NCI-H524 treated with DMSO at 0.1 percent for 48 hours (cell line): ENCODE results near the gene SAYSD1.

Source experiments
- DNase-seq: peaks from one replicate; lab custom pipeline; 2025; lab: John Stamatoyannopoulos, UW

Gene SAYSD1

GRCh38 chr6:39079197-39080125 is 35.5 kb downstream of the SAYSD1 start:
- DNase-seq = no peak

GRCh38 chr6:39078695-39079094 is 36.3 kb downstream of the SAYSD1 start:
- no peak for DNase-seq

DNA sequence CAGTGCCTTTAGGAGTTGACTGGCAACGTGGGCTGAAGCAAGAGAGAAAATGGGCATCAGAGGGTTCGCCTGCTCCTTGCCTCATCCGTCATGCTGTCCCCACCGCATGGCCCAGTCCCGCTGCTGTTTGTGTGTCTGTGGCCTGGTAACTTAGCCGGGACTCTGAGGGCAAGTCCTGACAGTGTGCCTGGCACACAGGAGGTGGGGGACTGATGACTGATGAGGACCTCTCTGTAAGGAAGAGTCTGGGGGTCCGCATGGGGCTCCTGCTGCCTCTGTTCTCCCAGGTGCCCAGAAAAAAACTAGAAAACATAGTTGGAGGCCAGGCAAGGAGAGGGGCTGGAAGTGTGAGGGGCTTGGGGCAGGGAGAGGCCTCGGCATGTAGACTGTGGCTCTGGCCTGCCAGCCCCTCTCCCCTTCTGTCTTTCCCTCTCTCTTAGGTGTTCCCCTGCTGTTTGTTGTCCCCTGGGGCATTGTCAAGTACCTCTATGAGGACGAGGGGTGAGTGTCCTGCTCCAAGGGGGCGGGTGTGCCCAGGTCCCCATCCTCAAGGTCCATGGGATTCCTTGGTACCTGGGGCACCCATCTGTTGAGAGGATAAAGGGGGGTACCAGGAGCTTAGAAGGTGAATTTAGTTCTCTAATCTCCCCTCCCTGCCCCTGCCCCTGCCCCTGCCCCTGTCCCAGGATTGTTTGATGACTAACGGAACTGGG is 36.9 kb downstream of the SAYSD1 start:
- no peak for DNase-seq

DNA sequence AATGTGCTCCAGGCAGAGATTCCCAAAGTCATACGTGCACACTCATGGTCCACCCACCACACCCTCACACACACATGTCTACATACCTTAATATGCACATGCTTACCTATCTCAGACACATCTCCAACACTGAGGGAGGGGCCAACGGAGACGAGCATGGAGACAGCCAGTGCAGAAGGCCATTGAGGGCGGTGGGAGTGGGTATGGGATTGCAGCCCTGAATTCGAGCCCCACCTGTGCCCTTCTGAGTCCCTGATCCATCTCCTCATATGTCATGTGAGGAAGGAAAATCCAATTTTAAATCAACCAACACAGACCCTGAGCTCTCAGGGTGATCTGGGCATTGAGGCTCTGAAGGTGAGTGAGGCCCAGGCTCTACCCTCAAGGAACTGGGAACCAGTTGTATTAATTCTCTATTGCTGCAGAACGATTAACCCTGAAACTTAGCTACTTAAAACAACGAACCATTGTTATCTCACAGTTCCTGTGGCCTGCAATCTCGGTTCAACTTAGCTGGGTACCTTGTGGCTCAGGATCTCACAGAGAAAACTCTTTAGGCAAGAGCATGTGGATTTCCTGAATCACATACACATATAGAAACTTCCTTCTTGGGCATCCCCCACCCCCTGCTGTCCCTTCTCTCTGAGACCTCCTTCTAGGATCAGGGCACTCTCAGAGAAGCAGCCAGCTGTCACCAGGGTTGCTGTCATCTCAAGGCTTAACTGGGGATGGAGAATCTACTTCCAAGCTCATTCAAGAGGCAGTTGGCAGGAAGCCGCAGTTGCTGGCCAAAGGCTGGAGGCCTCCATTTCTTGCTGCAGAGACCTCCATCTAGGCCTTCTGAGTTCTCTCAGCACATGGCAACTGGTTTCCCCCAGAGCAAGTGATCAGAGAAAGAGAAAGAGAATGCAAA is 38.1 kb downstream of the SAYSD1 start:
- DNase-seq = no peak

- DNase-seq = no peak
Observed at GRCh38 chr6:39075807-39076622, 39.0 kb downstream of the SAYSD1 start.

DNA sequence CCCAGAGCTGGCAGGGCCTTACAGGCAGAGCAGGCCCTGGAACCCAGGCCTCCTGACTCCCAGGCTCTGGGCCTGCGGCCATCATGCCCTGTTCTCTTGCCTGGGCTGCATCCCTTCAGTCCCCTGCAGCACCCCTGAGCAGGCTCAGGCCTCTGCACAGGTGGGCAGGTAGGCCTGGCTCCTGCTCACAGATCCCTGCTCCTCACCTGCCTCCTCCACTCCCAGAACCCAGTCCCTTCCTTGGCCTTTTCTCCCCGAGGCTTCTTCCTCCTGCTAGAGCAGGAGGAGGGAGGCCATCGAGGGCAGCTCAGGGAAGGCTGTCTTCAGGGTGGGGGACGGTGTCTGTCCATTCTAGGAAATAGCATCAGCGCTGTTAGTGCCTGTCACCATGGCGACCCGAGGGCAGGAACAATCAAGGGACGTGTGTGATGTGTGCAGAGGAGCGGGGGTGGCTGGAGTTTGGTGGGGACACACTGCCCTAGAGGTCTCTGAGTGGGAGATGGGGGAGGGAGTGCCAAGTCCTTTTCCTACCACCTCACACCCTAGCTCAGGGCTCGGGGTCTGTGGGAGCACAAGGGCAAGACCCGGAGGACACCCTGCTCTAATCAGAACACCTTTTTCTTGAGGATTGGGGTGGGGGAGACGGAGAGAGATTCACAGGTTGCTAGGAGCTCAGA is 39.8 kb downstream of the SAYSD1 start:
- DNase-seq = no peak

DNA sequence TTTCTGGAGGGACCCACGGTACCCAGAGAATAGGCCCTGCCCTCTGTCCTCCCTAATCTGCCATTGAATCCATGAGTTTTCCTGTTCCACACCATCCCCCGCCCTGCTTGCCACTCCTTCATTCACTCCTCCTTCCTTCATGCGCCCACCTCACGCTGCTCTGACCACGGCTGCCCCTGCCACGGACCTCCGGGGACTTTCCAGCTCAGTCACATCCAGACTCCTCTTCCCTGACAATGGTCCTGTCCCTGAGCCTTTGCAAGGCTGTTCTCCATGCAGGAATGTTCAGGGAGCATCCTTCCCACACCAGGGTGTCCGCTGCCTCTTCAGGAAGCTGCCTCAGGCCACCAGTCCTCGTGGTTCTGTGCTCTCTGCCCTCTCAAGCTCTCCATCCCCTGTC is 40.5 kb downstream of the SAYSD1 start:
- DNase-seq = no peak

DNA sequence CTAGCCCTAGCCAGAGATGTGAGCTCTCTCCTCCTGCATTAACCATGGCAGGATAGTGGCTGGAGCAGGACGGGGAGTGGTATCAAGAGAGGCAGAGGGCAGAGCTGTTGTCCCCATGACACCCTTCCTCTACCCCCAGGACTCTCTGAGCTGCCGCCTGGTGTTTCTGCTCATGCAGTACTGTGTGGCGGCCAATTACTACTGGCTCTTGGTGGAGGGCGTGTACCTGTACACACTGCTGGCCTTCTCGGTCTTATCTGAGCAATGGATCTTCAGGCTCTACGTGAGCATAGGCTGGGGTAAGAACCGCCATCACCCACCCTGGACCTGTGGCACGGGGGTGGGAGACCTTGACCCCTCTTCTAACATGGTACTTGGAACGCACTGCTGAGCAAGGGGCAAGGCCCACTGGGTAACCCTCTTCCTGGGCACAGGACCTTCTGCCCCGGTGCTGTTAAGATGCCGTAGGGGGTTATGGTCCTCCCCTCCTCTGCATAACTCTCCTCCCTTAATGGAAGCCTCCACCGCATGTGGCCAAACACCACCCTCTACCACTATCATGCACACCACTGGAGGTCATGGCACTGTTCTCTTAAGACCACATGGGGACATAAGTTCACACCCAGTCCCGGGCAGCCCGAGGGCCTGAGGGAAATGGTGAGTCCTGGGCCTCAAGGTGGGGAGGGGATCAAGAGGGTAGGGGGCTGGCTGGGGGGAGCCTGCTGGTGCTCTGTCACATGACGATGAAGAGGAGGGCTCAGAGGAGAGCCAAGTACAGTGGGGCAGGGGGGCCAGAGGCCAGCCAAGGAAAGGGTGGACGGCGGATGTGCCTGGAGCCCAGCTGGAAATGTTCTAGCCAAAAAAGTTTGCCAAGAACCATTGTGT is 41.3 kb downstream of the SAYSD1 start:
- DNase-seq = no peak

- no peak for DNase-seq
Observed at GRCh38 chr6:39072830-39073229, 42.2 kb downstream of the SAYSD1 start.

- DNase-seq = no peak
Observed at GRCh38 chr6:39068391-39068790, 46.6 kb downstream of the SAYSD1 start.

DNA sequence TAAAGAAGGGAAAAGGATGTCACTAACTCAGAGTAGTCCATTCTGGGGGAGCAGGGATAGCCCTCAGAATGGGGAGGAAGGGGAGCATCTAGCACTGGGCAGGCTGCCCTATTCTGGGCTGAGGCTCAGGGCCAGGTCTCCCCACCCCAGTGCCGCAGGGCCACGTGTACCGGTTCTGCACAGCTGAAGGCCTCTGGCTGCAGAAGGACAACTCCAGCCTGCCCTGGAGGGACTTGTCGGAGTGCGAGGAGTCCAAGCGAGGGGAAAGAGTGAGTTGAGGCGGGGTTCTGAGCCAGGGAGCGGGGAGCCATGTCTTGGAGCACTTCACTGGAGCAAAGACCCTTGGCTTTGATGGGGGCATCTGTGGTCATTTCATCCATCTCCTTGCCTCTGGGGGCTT is 49.4 kb downstream of the SAYSD1 start:
- DNase-seq = no peak

DNA sequence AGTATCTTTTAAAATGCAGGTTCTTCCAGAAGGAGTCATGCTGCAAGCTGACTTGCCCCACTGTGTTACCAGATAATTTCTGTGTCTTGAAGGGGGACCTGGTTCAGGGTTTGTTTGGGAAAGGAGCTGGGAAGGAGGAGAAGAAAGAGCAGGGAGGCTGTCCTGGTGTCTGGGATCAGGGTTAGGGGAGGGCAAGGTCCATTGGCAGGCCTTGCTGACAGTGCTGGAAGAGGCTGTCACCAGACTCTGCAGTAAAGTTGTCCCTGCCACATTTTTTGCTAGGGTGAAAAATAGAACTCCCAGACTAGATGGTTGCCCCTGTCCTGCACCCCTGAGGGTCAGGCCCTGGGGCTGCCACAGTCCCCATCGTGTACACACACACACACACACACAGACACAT is 51.5 kb downstream of the SAYSD1 start:
- DNase-seq = no peak

GRCh38 chr6:39062014-39062740 is 52.8 kb downstream of the SAYSD1 start:
- DNase-seq = no peak

DNA sequence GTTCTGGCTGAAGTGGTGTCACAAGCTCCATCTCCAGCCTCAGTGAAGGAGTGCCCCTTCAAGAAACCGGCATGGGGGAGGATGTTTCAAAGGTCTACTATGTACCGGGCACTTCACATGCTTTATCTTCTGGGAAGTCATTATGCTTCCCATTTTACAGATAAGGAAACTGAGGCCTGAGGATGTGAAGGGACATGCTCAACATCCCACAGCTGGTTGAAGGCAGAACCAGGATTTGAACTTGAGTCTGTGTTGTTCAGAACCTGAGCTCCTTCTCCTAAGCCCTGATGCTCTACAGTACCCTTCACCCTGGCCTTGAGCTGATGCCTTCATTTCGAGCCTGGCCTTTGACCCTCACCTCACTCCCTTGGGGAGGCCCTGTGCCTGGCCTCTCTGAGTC is 53.4 kb downstream of the SAYSD1 start:
- no peak for DNase-seq

DNA sequence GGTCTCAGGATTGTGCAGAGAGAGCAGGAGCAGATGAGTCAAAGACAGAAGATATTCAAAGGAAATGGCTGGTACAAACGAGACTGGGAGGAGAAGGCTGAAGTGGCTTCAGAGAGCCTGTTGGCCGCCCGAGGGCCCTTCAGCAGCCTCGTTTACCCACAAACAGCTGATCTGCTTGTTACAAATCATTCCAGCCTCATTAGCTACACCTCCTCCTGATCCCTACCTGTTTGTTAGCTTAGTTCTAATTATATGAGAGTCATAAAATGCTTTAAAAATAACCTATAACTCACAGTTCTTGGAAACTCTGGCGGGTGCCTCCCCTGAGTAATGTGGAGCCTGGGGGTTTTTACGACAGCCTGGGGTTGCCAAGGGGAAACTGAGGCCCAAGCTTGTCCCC is 53.8 kb downstream of the SAYSD1 start:
- DNase-seq = no peak

DNA sequence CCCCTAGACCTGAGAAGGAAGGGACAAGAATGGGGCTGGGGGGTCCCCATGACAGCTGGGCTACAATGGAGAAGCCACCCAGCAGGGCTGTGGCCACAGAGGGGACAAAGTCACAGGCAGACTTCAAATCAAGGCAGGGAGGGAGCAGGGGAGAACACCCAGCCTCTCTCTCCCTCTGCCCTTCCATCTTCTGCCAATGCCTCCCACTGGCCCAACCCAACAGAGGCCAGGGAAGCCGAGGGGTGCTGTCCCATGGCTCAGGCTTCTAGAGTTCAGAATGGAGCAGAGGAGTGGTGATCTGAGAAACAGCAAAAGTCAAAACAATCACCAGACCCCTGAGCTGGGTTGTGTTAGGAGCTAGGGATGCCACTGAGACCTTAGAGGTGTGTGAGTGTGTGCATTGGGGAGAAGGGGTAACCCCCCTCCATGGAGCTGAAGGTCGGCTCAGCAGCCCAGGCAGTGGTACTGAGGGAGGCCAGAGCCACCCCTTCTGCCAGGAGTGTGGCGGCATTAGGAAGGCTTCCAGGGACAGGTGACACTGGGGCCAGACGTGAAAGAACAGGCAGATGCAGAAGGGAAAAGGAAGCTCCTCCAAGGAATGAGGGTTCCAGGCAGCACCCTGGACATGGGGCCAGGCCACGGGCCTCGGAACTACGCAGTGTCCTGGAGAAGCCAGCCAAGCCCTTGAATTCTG is 54.4 kb downstream of the SAYSD1 start:
- DNase-seq = no peak

DNA sequence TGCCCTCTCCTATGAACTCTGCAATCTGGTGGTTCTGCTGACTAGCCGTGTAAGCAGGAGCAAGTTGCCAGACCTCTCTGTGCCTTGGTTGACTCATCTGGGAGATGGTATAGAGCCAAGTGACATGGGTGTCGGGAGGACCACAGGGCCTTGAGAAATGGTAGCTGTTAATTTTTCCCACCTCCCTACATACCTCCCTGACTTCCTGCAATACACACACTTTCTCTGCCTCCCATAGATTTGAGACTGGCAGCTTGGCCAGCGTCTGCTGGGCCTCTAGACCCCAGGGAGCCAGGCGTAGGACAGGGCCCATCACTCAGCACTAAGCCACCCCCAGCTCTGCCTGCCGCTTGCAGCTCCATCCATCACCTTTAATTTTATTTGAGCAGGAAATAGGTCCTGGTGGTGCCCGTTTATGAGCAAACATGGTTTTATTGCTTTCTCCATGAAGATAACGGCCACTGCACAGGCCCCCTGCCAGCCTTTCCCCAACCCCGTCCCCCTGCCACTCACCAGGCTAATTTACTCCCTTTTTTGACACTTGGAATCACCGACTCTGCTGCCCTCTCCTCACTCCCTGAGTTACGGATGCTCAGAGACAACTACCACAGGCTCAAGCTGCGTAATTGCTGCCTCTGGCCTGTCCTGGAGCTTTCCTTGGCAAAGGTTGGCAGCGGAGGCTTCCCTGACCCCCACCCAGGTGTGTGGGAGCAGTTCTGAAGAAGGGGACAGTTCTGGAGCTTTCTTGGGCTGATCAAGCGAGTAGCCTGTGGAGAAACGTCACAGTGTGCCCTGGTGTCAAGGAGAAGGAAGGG is 55.3 kb downstream of the SAYSD1 start:
- DNase-seq = no peak
